Hematopoietic multipotent progenitor cell treated with erythropoietin and hydrocortisone succinate and interleukin-3 and kit ligand, for 17 days (in vitro differentiated cells): ENCODE measurements around the gene GPR61.

Experiments used
- DNase-seq: peaks from one replicate; pipeline ENCODE4 v3.0.0-alpha.2; 2015; ENCODE audit warnings: low spot score

Gene GPR61, protein sequence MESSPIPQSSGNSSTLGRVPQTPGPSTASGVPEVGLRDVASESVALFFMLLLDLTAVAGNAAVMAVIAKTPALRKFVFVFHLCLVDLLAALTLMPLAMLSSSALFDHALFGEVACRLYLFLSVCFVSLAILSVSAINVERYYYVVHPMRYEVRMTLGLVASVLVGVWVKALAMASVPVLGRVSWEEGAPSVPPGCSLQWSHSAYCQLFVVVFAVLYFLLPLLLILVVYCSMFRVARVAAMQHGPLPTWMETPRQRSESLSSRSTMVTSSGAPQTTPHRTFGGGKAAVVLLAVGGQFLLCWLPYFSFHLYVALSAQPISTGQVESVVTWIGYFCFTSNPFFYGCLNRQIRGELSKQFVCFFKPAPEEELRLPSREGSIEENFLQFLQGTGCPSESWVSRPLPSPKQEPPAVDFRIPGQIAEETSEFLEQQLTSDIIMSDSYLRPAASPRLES

DNA sequence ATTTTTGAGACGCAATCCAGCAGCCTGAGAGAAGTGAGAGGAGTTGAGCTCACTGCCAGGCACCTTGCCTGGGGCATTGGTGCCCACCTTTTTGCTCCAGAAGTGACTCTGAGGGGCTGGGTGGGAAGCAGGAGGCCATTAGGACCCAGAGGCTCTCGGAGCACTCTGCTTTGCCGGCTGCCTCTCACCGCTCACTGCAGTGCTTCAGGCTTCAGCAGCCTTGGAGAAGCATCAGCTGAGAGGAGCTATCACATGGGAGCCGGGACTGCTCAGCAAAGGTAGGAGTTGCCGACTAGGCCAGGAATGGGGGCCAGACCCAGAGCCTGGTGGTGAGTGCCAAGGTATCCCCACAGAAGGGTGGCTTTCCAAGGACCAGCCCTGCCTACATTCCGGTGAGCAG lies at the start of gene GPR61:
GPR61 (plus strand) TSS at position 197 of the 400 bp plus-strand sequence. CDS start 3,151 bp downstream, outside the sequence.
- DNase-seq: no peak

DNA sequence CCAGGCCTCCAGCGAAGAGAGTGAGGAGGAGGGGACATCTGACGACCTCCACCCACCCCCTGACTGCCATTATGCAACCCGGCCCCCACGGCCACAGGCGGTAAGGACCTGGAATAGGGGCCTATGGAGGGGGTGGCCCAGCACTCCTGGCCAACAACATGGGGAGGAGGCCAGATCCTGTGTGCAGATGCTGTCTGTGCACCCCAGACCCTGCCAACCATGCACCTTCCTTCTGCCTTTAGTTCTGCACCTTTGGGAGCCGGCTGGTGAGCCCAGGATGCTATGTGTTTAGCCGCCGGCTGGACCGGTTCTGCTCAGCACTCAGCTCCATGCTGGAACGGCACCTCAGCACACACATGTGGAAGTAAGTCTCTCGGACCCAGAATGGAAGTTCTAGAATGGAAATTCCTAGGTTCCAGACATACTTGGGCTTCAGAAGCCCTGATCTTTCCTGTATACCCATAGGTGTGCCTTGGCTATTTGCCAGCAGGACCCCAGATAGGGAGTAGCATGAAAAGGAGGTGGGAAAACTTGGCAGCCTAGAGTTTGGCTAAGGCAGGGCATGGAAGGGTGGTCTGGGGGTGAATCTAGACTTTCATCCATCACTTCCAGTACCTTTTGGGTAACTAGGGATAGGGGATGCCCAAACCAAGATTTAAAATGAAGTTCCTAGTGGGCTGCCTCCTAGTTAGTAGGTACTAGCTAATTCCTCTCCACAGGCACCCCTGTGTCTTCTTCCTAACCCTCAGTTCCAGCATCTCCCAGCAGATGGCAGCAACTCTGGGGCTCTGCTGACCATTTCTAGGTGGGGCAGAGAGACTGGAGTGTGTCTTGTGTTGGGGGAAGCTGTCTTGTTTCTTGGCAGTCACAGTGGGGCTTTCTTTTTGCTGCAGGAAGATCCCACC lies 49.4 kb upstream of the GPR61 start:
- DNase-seq: peak; percentile 79

DNA sequence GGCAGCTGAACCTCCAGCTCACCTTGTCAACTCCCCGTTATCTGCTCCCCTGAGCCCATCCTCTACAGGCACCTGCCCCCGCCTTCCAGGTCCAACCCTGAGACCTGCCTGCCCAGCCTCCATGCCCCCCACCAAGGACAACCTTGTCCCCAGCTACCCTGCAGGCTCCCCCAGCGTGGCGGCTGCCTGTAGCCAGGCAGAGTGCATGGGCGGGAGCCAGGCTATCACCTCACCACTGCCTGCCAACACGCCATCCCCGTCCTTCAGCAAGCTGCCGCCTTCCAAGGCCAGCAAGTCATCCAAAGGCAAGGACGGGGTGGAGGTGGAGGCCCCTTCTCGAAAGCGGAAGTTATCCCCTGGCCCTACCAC lies 48.8 kb upstream of the GPR61 start:
- no peak for DNase-seq

DNA sequence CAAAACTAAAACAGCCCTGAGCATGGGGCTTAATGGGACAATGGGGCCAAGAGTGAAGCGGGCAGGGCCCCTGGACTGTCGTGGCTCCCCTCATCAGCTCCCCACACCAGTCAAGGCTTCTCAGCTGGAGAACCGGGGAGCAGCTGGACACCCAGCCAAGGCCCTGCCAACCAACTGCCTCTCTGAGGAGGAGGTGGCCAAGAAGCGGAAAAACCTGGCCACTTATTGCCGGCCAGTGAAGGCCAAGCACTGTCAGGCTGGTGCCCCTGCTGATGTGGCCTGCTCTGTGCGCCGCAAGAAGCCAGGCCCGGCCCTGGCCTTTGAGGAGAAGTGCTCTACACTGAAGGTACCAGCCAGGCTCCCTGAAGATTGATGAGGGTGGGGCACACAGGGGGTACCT lies 48.3 kb upstream of the GPR61 start:
- no peak for DNase-seq

DNA sequence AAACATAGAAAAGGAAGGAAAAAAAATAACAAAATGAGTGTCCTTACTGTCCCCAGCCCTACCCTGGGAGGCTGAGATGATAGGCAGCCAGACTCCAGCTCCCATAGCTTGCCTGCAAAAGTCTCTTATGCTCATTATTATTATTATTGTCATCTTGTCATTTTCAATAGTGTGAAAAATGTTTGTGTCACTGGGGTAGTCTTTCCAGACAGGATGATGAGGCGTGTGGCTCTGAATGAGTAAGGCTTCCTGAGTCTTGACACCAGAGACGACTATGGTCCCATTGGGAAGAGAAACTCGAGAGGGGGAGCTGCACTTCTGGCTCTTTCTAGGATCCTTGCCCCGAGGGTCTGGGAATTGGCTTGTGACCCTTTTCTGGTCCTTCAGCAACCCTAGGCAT lies 46.9 kb upstream of the GPR61 start:
- no peak for DNase-seq

DNA sequence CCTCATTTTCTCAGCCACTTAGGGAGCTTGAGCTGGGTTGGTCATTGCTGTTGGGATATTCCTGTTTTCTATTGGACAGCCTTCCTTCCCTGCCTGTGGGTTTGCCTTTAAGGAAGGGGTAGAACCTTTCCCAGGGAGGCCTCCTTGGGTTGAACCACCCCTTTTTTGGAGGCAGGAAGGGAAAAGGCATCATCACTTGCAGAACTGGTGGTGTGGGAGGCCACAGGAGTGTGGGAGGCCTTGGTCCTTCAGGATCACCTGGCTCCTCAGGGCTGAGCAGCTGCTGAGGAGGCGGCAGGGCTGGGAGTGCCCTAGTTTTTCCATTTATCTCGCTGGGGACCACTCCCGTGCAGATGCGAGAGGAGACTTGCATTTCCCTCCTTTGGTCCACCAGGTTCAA lies 46.4 kb upstream of the GPR61 start:
- DNase-seq: no peak

DNA sequence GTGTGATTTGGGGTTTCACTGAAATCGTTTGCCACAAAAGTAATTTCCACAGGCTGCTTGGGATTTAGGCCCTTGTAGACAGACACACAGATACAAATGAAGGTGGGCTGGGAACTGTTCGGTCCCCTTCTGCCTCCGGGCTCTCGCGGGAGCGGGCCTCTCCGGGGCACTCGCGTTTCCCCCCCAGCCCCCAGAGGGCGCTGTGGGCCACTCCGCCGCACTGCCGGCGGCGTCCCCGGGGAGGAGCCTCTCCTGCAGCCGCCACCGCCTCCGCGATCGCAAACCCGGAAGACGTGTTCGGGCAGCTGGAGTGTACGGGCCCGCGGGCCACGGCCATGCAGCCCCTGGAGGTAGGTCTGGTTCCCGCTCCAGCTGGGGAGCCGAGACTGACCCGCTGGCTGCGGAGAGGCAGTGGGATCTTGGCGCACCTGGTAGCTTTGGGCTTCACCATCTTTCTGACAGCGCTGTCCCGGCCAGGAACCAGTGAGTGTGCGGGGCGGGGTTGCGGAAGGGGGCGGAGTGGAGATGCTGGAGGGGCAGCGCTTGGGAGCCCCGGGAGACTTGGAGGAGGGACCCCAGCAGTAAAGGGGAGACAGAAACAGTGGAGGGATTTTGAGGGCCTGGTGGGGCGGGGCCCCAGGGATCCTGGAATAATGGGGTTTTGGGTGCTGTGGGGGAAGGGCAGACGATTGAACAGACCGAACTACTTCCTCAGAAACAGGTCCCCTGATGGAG lies 45.7 kb upstream of the GPR61 start, which contains the start of gene CYB561D1:
CYB561D1 (plus strand) TSS at position 290 of the 735 bp plus-strand sequence; CDS start at position 336, 46 bp downstream.
- DNase-seq: peak; percentile 91

DNA sequence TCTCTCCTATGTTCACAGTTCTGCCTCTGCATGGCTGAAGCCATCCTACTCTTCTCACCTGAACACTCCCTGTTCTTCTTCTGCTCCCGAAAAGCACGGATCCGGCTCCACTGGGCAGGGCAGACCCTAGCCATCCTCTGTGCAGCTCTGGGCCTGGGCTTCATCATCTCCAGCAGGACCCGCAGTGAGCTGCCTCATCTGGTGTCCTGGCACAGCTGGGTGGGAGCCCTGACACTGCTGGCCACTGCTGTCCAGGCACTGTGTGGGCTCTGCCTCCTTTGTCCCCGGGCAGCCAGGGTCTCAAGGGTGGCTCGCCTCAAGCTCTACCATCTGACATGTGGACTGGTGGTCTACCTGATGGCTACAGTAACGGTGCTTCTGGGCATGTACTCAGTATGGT lies 43.9 kb upstream of the GPR61 start:
- DNase-seq: no peak

DNA sequence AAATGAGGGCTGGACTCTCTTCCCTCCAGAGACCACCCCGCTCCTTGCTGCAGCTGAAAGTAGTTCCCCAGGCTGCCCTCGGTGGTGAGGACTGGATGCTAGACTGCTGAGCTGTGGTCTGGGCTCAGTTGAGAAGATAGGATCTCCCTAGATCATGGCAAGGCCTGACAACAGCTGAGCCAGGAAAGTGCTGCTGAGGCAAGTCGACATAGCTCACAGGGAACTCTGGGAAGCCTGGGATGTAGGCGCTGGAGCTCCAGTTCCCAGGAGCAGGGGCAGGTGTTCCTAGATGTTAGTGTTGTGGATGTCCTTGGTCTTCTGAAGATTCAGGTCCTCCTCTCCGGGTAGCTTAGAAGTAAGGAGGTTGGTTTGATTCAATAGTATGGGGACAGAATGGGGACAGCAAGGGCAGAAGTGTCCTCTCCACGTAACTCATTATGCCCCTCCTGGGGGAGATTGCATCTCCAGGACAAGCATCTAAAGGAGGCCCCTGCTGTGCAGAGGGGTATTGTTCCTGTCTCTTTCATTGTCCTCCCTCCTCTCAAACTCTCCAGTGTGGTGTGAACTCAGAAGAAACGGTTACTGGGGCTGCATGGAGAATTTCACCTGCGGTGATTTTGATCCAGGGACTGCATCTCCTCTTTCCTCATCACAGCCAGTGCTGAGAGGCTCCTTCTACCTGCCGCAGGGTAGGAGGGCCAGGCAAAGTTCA lies 42.1 kb upstream of the GPR61 start:
- no peak for DNase-seq

DNA sequence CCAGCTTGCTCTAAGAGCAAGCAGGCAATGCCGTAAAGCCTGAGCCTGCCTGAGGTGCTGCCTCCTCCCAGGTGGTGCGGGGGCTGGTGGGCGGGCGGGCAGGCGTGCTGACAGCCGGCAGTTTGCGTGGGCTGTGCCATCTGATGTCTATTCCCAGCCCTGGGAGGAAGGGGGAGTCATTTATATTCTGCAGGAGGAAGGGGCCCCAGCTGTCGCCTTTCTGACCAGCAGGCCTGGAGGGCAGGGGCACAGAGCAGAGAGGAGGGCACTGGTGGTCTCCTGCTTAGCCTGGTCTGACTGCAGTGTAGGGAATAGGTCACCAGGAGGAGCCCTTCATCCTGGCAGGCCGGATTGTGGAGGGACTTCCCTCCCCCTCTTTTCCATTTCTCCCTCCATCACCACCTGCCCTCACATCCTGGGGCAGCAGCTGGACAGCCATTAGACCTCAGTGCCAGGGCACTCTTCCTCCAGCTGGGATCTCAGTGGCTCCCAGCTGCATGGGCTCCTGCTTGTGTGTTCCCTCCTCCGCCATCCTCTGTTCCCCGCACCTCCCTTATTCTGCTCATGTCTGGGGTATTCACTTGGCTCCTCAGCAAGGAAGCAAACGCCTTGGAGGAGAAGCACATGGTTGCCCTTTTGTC lies 41.4 kb upstream of the GPR61 start:
- DNase-seq: no peak

DNA sequence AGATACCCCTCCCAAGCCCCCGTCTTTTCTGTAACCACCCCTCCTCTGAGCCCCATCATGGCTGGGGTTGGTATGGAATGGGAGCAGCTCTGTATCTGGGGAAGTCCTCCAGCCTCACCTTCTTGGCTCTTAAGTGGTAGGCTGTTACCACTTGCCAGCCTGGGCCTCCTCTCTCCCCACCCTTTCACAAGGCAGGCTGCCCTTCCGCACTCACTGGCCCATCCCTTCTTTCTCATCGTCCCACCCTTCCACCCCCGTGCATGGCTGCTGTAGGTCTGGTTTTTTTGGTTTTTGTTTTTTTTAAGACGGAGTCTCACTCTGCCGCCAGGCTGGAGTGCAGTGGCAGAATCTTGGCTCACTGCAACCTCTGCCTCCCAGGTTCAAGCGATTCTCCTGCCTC lies 40.6 kb upstream of the GPR61 start:
- no peak for DNase-seq

DNA sequence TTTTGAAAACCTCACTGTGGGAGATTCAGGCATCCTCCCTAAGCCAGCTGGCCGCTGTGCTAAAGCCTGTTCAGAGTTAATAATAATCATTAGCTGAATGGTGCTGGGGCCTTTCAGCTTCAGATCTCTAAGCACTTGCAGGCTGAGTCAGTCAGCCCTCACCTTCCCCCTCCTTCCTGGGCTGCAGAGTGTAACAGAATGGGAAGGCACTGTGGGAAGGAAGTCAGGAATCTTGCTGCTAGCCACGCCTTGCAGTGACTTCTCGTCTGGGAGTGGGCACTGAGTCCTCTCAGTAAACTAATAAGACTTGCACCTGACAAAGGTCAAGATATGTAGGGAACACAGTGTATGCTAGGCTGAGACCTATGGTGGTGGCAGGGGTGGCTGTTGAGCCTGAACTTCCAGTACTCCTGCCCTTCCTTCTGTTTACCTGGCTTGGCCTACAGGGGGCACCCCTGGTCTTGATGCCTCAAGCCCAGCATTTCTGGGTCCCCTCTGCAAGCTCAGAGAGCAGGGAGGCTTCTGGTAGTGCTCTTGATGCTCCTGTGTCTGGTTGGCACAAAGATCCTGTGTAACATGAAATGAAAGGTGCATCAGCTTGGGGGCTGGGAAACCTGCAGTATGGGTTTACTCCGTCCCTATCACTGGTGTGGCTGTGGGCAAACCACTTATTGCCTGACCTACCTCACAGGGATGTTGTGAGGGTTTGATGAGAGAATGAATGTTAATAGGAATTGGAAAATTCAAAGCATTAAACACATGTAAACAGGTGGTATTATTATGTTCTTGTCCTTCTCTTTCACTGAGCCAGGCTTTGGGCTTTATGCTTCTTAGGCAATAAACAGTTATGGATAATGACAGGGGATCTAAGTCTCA lies 39.8 kb upstream of the GPR61 start:
- peak; percentile 42 for DNase-seq

DNA sequence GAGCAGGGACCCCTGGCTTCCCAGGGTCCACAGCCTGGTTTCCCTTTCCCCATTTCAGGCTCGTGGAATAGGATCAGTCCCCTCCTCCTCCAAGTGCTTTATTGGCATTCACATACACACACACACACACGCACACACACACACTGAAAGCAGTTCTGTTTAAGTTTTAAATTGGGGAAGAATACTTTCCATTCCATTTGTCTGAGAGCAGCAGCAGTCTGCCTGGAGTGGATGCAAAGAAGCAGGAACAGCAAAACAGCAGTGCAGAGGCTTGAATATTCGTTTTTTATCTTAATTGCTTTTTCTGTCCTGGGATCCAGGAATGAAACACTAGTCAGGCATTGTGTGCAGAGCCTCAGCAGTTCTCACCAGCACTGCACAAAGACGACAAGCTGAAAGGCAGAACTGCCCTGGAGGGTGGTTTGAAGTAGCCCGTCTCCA lies 38.7 kb upstream of the GPR61 start:
- no peak for DNase-seq

DNA sequence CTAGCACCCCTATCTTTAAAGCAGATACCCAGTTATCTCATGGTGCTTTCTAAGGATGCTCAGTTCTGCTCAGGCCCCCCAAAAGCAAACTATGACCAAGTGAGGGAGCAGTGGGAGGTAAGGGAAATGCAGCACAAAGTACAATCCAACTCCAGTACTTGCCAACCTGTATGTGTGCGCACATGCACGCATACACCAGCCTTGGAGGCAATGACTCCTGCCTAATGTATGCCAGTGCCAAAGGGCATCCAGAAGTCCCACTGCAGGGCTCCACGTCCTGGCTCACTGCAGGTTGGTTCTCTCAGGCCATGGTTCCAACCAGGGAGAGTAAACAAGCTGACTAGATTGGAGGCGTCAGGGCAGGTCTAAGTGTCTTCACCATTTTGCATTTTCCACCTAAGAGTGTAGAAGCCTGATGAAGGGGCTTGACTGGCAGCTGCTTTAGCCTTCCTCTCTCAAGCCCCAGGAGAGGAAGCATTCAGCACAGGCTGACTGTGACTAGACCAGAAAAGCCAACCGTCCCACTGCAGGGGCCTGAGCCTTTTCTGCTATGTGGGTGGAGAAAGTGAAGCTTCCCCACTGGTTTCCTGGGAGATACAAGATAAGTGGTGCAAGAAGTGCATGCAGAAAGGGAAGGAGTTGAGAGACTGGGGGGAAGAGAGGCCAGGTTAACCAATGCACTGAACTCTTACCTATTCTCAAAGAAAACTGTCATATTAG lies 37.9 kb upstream of the GPR61 start:
- no peak for DNase-seq

DNA sequence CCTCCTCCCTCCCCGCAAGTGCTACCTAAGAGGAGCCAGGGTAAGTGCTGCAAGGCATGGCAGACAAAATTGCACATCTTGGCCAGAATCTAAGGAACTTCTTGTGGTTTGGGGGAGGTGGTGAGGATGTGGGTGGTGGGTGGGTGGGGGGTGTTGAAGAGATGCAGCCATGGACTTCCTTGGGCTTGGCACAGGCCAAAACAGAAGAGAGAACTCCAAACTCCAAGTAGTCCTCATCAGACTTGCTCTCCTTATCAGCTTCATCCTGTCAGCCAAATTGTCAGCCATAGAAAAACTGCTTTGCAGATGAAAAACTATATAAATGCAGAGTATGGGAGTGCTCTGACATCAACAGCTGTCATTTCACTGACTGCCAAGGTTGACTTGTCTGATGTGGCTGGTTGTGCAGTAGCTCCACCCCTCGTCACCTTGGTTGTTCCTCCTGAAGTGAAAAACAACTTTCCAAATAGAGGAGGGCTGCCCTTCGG lies 37.3 kb upstream of the GPR61 start:
- DNase-seq: no peak

DNA sequence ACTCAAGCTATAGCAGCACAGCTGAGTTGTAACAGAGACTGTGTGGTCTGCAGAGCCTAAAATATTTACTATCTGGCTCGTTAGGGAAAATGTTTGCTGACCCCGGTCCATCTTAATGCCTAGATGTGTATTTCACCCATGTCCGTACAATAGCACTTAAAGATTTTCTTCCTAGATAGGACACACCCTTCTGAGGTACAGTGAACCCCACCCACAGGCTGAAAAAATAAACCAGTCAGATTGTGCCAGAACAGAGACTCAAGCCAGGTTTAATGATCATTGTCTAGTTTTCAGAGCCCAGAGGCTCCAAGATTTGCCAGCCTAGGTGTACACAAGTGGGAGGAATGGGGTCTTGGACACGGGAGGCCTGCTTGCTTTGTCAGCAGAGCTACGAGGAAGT lies 35.7 kb upstream of the GPR61 start:
- no peak for DNase-seq

DNA sequence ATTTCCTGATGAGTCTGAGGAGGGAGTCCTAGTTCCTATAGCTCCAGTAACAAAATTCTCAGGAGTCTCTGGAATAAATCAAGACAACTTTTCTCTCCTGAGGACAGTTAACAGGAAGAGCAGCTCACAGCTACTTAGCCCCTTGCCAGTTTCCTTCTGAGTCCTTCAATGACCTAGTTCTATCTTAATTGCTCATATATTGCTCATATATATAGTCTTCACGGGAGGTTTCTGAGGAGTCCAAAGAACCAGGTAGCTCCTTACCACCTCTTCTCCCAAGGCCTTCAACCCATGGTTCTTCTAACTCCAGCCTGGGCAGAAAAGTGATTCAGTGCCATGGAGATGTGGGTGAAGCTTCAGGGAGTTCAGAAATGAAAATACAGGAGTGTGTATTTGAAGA lies 34.7 kb upstream of the GPR61 start:
- no peak for DNase-seq

DNA sequence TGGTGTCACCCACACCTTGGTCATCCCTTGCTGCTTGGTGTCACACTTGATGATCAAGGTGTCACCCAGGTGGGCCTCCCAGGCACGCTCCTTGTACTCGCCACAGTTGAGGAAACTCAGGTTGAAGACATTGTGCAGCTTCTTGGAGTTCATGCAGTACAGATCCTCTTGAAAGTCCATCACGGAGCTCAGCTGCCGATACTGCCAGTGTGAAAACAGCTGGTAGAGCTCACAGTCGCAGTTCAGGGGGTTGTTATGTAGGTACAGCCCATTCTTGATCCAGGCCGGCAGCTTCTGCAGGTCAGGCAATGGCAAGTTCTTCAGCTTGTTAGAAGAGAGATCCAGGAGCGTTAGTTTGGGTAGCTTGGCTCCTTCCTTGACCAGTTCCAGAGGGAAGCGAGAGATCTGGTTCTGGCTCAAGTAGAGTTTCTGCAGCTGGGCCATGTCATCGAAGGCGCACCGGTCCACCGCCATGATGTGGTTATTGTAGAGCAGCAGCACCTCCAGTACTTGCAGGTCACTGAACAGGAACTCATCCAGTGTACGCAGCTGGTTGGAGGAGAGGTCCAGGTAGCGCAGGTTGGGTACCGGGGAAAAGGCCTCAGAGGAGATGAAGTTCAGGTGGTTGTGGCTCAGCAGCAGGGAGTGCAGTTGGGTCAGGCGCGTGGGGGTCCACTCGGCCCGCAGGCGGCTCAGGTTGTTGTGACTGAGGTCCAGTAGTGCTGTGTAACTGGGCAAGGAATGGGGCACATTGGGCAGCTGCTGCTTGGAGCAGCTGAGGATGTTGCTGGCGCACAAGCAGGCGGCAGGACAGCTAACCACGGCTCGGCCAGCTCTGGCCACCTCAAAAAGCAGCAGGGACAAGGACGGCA lies 31.4 kb upstream of the GPR61 start:
- no peak for DNase-seq
